HG03196 (cell line): Measurements from ENCODE around the gene CHRDL1.
"Not testable (repeated sequence)": the region's sequence is repeated elsewhere in the genome, so short reads cannot be mapped to it uniquely, and the experiment has no call there.

ENCODE experiments used
- ATAC-seq: cut with Tn5 transposase; IDR thresholded peaks from one replicate; pipeline ENCODE4 v1.9.1; 2021; ENCODE audit not compliant: unreplicated experiment

CHRDL1 gene

DNA sequence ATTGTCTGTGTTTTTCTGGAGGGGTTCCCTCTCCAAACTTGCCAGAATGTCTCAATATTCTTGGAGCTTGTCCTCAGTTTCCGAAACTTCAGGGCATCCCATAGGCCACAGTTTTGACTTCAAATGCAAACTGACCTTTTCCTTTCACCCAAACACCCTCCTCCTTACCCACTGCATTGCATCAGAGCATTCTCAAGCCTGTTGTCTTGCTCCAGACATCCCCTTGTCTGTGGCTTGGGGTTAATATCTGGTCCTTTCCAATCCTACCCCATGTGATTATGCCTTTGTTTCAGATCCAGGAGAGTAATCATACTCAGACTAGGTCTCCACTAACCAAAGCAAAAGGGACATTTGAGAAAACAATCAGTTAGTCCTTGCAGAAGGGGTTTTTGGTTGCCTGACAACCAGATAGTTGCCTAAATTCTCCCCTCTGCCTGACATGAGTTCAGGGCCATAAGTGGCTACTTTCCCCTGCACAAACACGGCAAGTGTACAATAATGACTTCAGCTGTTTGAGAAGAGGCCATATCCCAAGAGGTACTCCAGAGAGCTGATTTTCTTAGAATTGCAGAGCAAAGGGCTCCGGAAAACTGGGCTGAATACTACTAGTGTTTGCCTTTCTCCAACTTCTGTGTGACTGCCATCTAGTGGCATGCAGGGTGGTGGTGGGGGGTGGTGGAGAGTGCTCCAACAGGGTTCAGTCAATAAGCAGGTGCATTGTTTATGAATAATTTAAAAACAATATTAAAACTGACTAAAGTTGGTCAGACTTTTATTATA, 130.2 kb downstream of the CHRDL1 start:
- ATAC-seq: no peak

- no peak for ATAC-seq
Measured at GRCh38 chrX:110657073-110657472, 138.5 kb downstream of the CHRDL1 start.

DNA sequence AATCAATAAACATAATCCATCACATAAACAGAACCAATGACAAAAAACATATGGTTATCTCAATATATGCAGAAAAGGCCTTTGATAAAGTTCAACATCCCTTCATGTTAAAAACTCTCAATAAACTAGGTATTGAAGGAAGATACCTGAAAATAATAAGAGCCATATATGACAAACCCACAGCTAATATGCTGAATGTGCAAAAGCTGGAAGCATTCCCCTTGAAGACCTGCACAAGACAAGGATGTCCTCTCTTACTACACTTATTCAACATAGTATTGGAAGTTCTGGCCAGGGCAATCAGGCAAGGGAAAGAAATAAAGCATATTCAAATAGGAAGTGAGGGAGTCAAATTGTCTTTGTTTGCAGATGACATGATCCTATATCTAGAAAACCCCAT, 141.3 kb downstream of the CHRDL1 start:
- ATAC-seq: not testable (repeated sequence)

DNA sequence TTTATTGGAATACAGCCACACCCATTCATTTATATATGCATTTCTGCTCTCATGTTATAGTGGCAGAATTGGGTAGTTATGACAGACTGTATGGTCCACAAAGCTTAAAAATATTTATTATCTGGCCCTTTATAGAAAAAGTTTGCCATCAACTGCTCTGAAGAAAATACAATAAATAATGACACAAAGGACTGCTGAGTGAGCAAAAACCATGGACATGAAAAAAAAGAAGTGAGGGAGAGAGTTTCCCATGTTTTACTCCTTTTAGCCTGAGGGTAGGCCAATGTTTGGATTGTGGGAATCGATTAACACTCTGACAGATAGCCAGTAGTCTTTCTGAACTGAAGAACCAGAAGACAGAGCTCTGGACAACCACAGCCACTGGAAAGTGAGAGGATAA, 149.2 kb downstream of the CHRDL1 start:
- no peak for ATAC-seq
